ENCODE measurements around the gene SPRR2B.

DNA sequence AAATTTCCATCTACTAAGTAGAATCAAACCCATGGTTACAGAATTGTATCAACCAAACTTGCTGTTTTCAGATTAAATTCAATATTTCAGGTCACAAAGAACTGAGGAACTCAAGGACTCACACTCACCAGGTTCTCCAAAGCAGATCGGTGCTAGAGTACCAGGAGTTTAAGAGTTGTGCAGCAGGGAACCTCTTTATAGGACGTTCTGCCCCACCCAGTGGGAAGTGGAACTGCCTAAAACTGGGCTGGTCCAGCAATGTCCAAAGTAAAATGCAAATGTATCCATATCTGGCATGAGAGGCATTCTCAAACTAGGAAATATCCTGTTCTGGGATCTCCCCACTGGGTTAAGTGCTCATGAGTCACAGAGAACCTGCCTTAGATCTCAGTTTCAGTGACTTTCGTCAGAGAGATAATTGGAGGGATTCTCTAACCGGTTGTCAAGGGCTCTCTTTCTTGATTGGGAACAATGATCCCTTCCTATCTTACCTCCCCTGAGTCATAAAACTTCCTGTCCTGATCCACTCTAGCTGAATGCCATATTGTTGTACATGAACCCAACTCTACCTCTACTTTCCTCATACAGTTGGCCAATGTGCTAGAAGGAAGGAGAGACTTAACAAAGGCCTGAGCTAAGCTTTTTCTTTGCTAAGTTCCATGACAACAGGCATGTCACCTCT is 30.3 kb downstream of the SPRR2B start, which contains the start of gene SPRR2D:
- TF ChIP-seq, protein P1, sequence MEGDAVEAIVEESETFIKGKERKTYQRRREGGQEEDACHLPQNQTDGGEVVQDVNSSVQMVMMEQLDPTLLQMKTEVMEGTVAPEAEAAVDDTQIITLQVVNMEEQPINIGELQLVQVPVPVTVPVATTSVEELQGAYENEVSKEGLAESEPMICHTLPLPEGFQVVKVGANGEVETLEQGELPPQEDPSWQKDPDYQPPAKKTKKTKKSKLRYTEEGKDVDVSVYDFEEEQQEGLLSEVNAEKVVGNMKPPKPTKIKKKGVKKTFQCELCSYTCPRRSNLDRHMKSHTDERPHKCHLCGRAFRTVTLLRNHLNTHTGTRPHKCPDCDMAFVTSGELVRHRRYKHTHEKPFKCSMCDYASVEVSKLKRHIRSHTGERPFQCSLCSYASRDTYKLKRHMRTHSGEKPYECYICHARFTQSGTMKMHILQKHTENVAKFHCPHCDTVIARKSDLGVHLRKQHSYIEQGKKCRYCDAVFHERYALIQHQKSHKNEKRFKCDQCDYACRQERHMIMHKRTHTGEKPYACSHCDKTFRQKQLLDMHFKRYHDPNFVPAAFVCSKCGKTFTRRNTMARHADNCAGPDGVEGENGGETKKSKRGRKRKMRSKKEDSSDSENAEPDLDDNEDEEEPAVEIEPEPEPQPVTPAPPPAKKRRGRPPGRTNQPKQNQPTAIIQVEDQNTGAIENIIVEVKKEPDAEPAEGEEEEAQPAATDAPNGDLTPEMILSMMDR (IDR thresholded peaks at IDR 0.05), result no peak
- TF ChIP-seq POLR2AphosphoS5 (IDR thresholded peaks at IDR 0.05) (no peak), POLR2A (IDR thresholded peaks at IDR 0.05) (no peak)

All from gastroesophageal sphincter (tissue), 3 donors.